Fibroblast of lung (primary cell): ENCODE results near the gene SOX13. TPM values are rescaled to one million over a fixed set of nuclear protein-coding genes. Genes with fewer than 3 reads are reported as not detected.

ENCODE experiments used
- DNase-seq, 2 donors: peaks; one replicate each; pipeline versions ENCODE4 v3.0.0 to v3.0.0-alpha.2; 2010; ENCODE audit warnings: low read depth in 2 of 2
- H2AFZ ChIP-seq: 2 replicates; pipeline ENCODE4 v1.5.1; 2012; ENCODE audit warnings: low read length, control low read depth, inconsistent platforms
- H3K27ac ChIP-seq: 2 replicates; pipeline ENCODE4 v1.5.1; 2011; ENCODE audit warnings: low read length, control low read depth; ENCODE audit not compliant: insufficient read depth
- H3K27me3 ChIP-seq: 2 replicates; pipeline ENCODE4 v1.5.1; 2011; ENCODE audit warnings: mild to moderate bottlenecking, low read length; ENCODE audit not compliant: control insufficient read depth, insufficient read depth
- H3K36me3 ChIP-seq: 2 replicates; pipeline ENCODE4 v1.5.1; 2011; ENCODE audit warnings: low read length; ENCODE audit not compliant: control insufficient read depth, insufficient read depth
- H3K4me1 ChIP-seq: 2 replicates; pipeline ENCODE4 v1.5.1; 2011; ENCODE audit warnings: low read length; ENCODE audit not compliant: control insufficient read depth, insufficient read depth; ENCODE audit errors: extremely low read depth
- H3K4me2 ChIP-seq: 2 replicates; pipeline ENCODE4 v1.5.1; 2011; ENCODE audit warnings: low read length, control low read depth; ENCODE audit not compliant: insufficient read depth; ENCODE audit errors: extremely low read depth
- H3K4me3 ChIP-seq, 4 experiments: fragments of 200-600 bp in 1 of 4; sonication (generic) in 1 of 4; replicated peaks in 1 of 4; 2 replicates each; pipeline ENCODE4 v1.5.1; 2011 to 2016; ENCODE audit warnings: low read length in 4 of 4, low read depth in 3 of 4, mild to moderate bottlenecking in 3 of 4, control low read depth in 2 of 4, inconsistent platforms in 1 of 4, mixed read lengths in 1 of 4; ENCODE audit not compliant: insufficient read depth in 1 of 4; ENCODE audit errors: control extremely low read depth in 1 of 4
- H3K79me2 ChIP-seq: 2 replicates; pipeline ENCODE4 v1.5.1; 2012; ENCODE audit warnings: mild to moderate bottlenecking, low read length, inconsistent platforms; ENCODE audit not compliant: control insufficient read depth, insufficient read depth
- H3K9ac ChIP-seq: 2 replicates; pipeline ENCODE4 v1.5.1; 2011; ENCODE audit warnings: mild to moderate bottlenecking, low read length, control low read depth; ENCODE audit not compliant: insufficient read depth
- H3K9me3 ChIP-seq: 2 replicates; pipeline ENCODE4 v1.5.1; 2012; ENCODE audit warnings: low read depth, low read length; ENCODE audit not compliant: control insufficient read depth, insufficient read depth
- H4K20me1 ChIP-seq: 2 replicates; pipeline ENCODE4 v1.5.1; 2011; ENCODE audit warnings: low read length; ENCODE audit not compliant: control insufficient read depth, insufficient read depth; ENCODE audit errors: extremely low read depth
- EZH2 ChIP-seq: IDR thresholded peaks from 2 replicates; pipeline ENCODE4 v1.5.1; 2012; ENCODE audit warnings: low read length, control low read depth, mild to moderate bottlenecking; ENCODE audit errors: missing control alignments
- polyA plus RNA-seq, 2 donors: library from polyadenylated mRNA; depleted of rRNA in 1 of 2; stranded (reverse) in 1 of 2; unstranded in 1 of 2; fragments of >200 nt; gene quantifications; 2 replicates each; pipeline ENCODE4 v1.2.1, GENCODE V29; 2011 to 2012; ENCODE audit warnings: missing spikeins in 1 of 2
- total RNA-seq: library from RNA; depleted of rRNA; stranded (reverse); fragments of >200 nt; gene quantifications from 2 replicates; pipeline ENCODE4 v1.2.1, GENCODE V29; 2014
- TF ChIP-seq, protein P1 (sequence below), 2 donors: IDR thresholded peaks in 1 of 2; conservative IDR thresholded peaks in 1 of 2; 1 replicate in 1 of 2; 2 replicates in 1 of 2; pipeline ENCODE4 v1.5.1; 2011 to 2012; ENCODE audit warnings: low read length in 2 of 2, control low read depth in 1 of 2, inconsistent platforms in 1 of 2, low read depth in 1 of 2, mild to moderate bottlenecking in 1 of 2

SOX13 gene
- total and polyA plus RNA-seq, 2 donors (not counting 1 experiment from before 2014, with no cell fraction given), result 2.0 to 5.5 TPM

GRCh38 chr1:204102029-204102611, 29.2 kb downstream of the SOX13 start:
- H3K27me3 ChIP-seq, result no peaks in the 10 kb centered on the region
- no peak for DNase-seq
- no peaks in the 10 kb centered on the region for H4K20me1 ChIP-seq
- H3K9me3 ChIP-seq, result no peaks in the 10 kb centered on the region
- H3K4me3 ChIP-seq, result no peak overlapping the region
- no peaks in the 10 kb centered on the region for H3K79me2 ChIP-seq
- H3K4me1 ChIP-seq, result peaks cover 18% of the 10 kb centered on the region
- no peaks in the 10 kb centered on the region for H3K36me3 ChIP-seq
- H3K4me2 ChIP-seq, result no peak overlapping the region
- no peak overlapping the region for H3K9ac ChIP-seq
- H3K27ac ChIP-seq, result no peak overlapping the region
- TF ChIP-seq EZH2, result no peak
- TF ChIP-seq, protein P1, sequence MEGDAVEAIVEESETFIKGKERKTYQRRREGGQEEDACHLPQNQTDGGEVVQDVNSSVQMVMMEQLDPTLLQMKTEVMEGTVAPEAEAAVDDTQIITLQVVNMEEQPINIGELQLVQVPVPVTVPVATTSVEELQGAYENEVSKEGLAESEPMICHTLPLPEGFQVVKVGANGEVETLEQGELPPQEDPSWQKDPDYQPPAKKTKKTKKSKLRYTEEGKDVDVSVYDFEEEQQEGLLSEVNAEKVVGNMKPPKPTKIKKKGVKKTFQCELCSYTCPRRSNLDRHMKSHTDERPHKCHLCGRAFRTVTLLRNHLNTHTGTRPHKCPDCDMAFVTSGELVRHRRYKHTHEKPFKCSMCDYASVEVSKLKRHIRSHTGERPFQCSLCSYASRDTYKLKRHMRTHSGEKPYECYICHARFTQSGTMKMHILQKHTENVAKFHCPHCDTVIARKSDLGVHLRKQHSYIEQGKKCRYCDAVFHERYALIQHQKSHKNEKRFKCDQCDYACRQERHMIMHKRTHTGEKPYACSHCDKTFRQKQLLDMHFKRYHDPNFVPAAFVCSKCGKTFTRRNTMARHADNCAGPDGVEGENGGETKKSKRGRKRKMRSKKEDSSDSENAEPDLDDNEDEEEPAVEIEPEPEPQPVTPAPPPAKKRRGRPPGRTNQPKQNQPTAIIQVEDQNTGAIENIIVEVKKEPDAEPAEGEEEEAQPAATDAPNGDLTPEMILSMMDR (conservative IDR thresholded peaks at IDR 0.05 in 1 of 2, IDR thresholded peaks at IDR 0.05 in 1 of 2; ENCODE audit: low read depth in 1 of 2, low read length in 2 of 2), result no peak
- H2AFZ ChIP-seq, result no peak overlapping the region

- no peaks in the 10 kb centered on the region for H4K20me1 ChIP-seq
- no peaks in the 10 kb centered on the region for H3K36me3 ChIP-seq
- DNase-seq, result peak in 1 of 2 donors; percentile 26
- H3K27me3 ChIP-seq, result no peaks in the 10 kb centered on the region
- peaks cover 18% of the 10 kb centered on the region for H3K4me1 ChIP-seq
- H3K4me2 ChIP-seq, result no peak overlapping the region
- H3K27ac ChIP-seq, result no peak overlapping the region
- H3K9me3 ChIP-seq, result no peaks in the 10 kb centered on the region
- no peak overlapping the region for H3K9ac ChIP-seq
- no peaks in the 10 kb centered on the region for H3K79me2 ChIP-seq
- H3K4me3 ChIP-seq, result no peak overlapping the region
- no peak overlapping the region for H2AFZ ChIP-seq
- TF ChIP-seq EZH2, result no peak
- TF ChIP-seq, protein P1 (conservative IDR thresholded peaks at IDR 0.05 in 1 of 2, IDR thresholded peaks at IDR 0.05 in 1 of 2; ENCODE audit: low read depth in 1 of 2, low read length in 2 of 2), result no peak
Measured at GRCh38 chr1:204102739-204103430, 30.0 kb downstream of the SOX13 start.

DNA sequence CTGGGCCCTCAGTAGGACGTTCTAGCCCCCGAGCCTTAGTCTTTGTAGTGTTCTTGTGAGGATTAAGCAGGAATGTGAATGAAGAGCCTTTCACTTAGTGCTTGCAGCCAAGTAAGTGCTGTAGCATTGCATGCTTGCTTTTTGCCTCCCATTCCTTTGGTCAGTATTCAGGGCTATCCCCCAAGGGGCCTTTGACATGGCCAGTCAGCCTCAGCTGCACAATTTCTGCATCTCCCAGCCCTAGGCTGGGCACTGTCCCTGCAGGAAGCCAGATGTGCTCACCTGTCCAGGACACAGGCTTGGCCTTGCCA, 30.5 kb downstream of the SOX13 start:
- Histone ChIP-seq H3K9me3 (no peaks in the 10 kb centered on the region), H3K36me3 (no peaks in the 10 kb centered on the region), H3K4me3 (no peak overlapping the region), H3K9ac (no peak overlapping the region), H3K79me2 (no peaks in the 10 kb centered on the region), H4K20me1 (no peaks in the 10 kb centered on the region), H3K27ac (no peak overlapping the region), H3K4me2 (no peak overlapping the region), H3K27me3 (no peaks in the 10 kb centered on the region), H3K4me1 (peaks cover 18% of the 10 kb centered on the region), H2AFZ (no peak overlapping the region)
- TF ChIP-seq EZH2, result no peak
- TF ChIP-seq, protein P1 (conservative IDR thresholded peaks at IDR 0.05 in 1 of 2, IDR thresholded peaks at IDR 0.05 in 1 of 2; ENCODE audit: low read depth in 1 of 2, low read length in 2 of 2), result no peak
- DNase-seq, result no peak
